ENCODE data around the gene RUSF1. TPM values are rescaled to one million over a fixed set of nuclear protein-coding genes. Genes with fewer than 3 reads are reported as not detected.
"Not testable (repeated sequence)": the region's sequence is repeated elsewhere in the genome, so short reads cannot be mapped to it uniquely, and the experiment has no call there.

The RUSF1 gene
- total RNA-seq, 1 experiment from 2014 or later: 96.0 TPM

DNA sequence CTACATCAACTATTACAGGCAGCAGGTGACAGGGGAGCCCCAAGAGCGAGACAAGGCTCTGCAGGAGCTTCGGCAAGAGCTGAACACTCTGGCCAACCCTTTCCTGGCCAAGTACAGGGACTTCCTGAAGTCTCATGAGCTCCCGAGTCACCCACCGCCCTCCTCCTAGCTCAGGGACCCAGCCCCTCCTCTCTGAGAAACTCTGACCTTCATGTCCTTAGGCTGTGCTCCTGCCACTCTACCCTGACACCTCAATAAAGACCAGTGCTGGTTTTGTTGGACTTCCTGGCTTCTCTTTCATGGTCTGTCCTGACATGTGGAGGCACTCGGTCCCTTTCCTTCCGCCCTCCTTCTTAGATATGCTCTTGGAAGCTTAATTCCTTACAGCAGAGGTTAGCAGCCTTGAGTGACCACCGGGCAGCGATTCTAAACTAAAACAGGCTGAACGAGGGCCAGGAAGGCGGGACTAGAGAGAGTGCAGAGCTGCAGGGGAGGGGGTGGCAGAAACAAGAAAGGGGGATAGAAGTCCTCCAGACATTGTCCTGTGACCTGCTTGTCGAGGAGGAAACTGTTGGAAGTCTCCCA lies 20.4 kb upstream of the RUSF1 start:
- Mint-ChIP-seq H3K27me3 (ENCODE audit: unreplicated experiment) (peaks cover 20% of the 10 kb centered on the region), H3K36me3 (ENCODE audit: insufficient read depth, unreplicated experiment) (no peaks in the 10 kb centered on the region), H3K4me3 (ENCODE audit: low read depth, unreplicated experiment) (no peak overlapping the region), H3K4me1 (ENCODE audit: low read depth, unreplicated experiment) (no peaks in the 10 kb centered on the region), H3K27ac (ENCODE audit: unreplicated experiment) (no peak overlapping the region), H3K9me3 (ENCODE audit: low read depth, unreplicated experiment) (no peaks in the 10 kb centered on the region)
- BruUV-seq (replicated peaks): no TSS peak
- no peak for DNase-seq
- intact Hi-C loops (cut with micrococcal nuclease; ENCODE audit: unreplicated experiment): no loop called here
- TF ChIP-seq, protein P1, sequence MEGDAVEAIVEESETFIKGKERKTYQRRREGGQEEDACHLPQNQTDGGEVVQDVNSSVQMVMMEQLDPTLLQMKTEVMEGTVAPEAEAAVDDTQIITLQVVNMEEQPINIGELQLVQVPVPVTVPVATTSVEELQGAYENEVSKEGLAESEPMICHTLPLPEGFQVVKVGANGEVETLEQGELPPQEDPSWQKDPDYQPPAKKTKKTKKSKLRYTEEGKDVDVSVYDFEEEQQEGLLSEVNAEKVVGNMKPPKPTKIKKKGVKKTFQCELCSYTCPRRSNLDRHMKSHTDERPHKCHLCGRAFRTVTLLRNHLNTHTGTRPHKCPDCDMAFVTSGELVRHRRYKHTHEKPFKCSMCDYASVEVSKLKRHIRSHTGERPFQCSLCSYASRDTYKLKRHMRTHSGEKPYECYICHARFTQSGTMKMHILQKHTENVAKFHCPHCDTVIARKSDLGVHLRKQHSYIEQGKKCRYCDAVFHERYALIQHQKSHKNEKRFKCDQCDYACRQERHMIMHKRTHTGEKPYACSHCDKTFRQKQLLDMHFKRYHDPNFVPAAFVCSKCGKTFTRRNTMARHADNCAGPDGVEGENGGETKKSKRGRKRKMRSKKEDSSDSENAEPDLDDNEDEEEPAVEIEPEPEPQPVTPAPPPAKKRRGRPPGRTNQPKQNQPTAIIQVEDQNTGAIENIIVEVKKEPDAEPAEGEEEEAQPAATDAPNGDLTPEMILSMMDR (IDR thresholded peaks at IDR 0.05; ENCODE audit: unreplicated experiment): no peak
- CTCF ChIA-PET: interaction anchor here (0.6 kb wide), 1 partner anchor 20 kb away, joined by 4 read pairs; no protein-coding TSS in a partner anchor

DNA sequence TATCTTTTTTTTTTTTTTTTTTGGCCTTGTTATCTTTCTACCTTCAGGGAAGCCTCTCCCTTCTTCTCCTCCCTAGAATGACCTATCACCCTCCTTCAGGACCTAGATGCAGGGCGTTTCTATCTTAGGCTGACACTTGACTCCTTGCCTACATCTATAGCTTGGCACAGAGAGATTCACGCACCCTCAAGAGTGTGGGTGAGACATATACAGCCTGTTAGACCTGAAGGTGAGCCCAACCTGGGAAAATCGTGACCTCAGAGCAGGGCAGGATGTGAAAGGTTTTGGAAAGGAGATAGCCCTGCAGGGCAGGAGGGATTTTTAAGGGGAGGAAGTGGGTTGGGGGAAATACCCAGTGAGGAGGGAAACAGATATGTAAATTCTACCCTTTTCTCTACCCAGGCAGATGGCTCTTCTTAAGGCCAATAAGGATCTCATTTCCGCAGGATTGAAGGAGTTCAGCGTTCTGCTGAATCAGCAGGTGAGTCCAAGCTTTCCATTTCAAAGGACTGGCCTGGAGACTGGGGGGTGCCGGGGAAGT lies 19.6 kb upstream of the RUSF1 start, which contains the start of gene AHSP:
Gene AHSP, plus strand, starts transcription at position 167 of the 541 bp plus-strand sequence. Its CDS starts 240 bp downstream, at position 407.
- CTCF ChIA-PET: no interaction called here
- no peaks in the 10 kb centered on the region for H3K4me1 Mint-ChIP-seq (ENCODE audit: low read depth, unreplicated experiment)
- peaks cover 20% of the 10 kb centered on the region for H3K27me3 Mint-ChIP-seq (ENCODE audit: unreplicated experiment)
- no peak within 1 kb of the TSS for H3K27ac Mint-ChIP-seq (ENCODE audit: unreplicated experiment)
- no peaks in the 10 kb centered on the region for H3K36me3 Mint-ChIP-seq (ENCODE audit: insufficient read depth, unreplicated experiment)
- H3K9me3 Mint-ChIP-seq (ENCODE audit: low read depth, unreplicated experiment): no peaks in the 10 kb centered on the region
- intact Hi-C loops (cut with micrococcal nuclease; ENCODE audit: unreplicated experiment): no loop called here
- DNase-seq: no peak
- no TSS peak for BruUV-seq (replicated peaks)
- H3K4me3 Mint-ChIP-seq (ENCODE audit: low read depth, unreplicated experiment): no peak within 1 kb of the TSS
- TF ChIP-seq, protein P1 (IDR thresholded peaks at IDR 0.05; ENCODE audit: unreplicated experiment): no peak

GRCh38 chr16:31525113-31525512 lies 16.9 kb upstream of the RUSF1 start:
- peaks cover 35% of the 10 kb centered on the region for H3K27me3 Mint-ChIP-seq (ENCODE audit: unreplicated experiment)
- H3K36me3 Mint-ChIP-seq (ENCODE audit: insufficient read depth, unreplicated experiment): no peaks in the 10 kb centered on the region
- DNase-seq: no peak
- TF ChIP-seq, protein P1 (IDR thresholded peaks at IDR 0.05; ENCODE audit: unreplicated experiment): no peak
- no peaks in the 10 kb centered on the region for H3K4me1 Mint-ChIP-seq (ENCODE audit: low read depth, unreplicated experiment)
- no peak overlapping the region for H3K4me3 Mint-ChIP-seq (ENCODE audit: low read depth, unreplicated experiment)
- H3K9me3 Mint-ChIP-seq (ENCODE audit: low read depth, unreplicated experiment): no peaks in the 10 kb centered on the region
- CTCF ChIA-PET: no interaction called here
- intact Hi-C loops (cut with micrococcal nuclease; ENCODE audit: unreplicated experiment): no loop called here
- BruUV-seq (replicated peaks): no TSS peak
- H3K27ac Mint-ChIP-seq (ENCODE audit: unreplicated experiment): no peak overlapping the region

- DNase-seq; BruUV-seq (replicated peaks); H3K36me3 Mint-ChIP-seq (ENCODE audit: insufficient read depth, unreplicated experiment); CTCF ChIA-PET; H3K27ac Mint-ChIP-seq (ENCODE audit: unreplicated experiment); H3K4me1 Mint-ChIP-seq (ENCODE audit: low read depth, unreplicated experiment); H3K9me3 Mint-ChIP-seq (ENCODE audit: low read depth, unreplicated experiment); H3K4me3 Mint-ChIP-seq (ENCODE audit: low read depth, unreplicated experiment); intact Hi-C loops (cut with micrococcal nuclease; ENCODE audit: unreplicated experiment): not testable (repeated sequence)
- H3K27me3 Mint-ChIP-seq (ENCODE audit: unreplicated experiment): peaks cover 30% of the 10 kb centered on the region
Observed at GRCh38 chr16:31523768-31524167, 15.6 kb upstream of the RUSF1 start.

DNA sequence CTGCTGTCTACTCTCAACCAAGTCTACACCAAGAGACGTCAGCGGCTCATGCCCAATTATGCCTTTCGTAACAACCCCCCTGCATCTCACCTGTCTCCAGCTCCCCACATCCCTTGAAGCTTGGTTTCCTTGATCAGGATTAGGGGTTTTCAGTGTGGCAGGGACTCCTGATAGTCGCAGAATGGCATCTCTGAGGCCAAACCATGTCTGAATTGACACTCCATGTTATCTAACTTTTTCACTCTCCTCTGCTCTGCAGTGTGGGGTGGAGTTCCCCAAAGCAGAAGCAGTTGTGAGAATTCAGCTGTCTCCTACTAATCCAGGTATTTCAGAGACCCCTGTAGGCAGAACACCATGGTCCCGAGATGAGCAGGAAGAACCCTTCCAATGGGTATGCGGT lies 13.9 kb upstream of the RUSF1 start:
- Mint-ChIP-seq H3K36me3 (ENCODE audit: insufficient read depth, unreplicated experiment) (no peaks in the 10 kb centered on the region), H3K27me3 (ENCODE audit: unreplicated experiment) (peaks cover 15% of the 10 kb centered on the region), H3K27ac (ENCODE audit: unreplicated experiment) (no peak overlapping the region), H3K4me3 (ENCODE audit: low read depth, unreplicated experiment) (no peak overlapping the region), H3K9me3 (ENCODE audit: low read depth, unreplicated experiment) (peaks cover 5% of the 10 kb centered on the region), H3K4me1 (ENCODE audit: low read depth, unreplicated experiment) (no peaks in the 10 kb centered on the region)
- CTCF ChIA-PET: no interaction called here
- no TSS peak for BruUV-seq (replicated peaks)
- intact Hi-C loops (cut with micrococcal nuclease; ENCODE audit: unreplicated experiment): no loop called here
- TF ChIP-seq, protein P1 (IDR thresholded peaks at IDR 0.05; ENCODE audit: unreplicated experiment): no peak
- no peak for DNase-seq
